Liver (tissue), 9 donors: ENCODE data around the gene MAPK9. TPM values are rescaled to one million over a fixed set of nuclear protein-coding genes. Genes with fewer than 3 reads are reported as not detected.

Experiments used
- DNase-seq: peaks from one replicate; pipeline ENCODE4 v3.0.0-alpha.2; 2017; ENCODE audit warnings: low spot score
- H3K27ac ChIP-seq, 2 donors: one replicate each; pipeline ENCODE4 v1.7.0; 2013; ENCODE audit warnings: inconsistent platforms in 2 of 2, low read length in 2 of 2, control low read depth in 1 of 2, low read depth in 1 of 2, mild to moderate bottlenecking in 1 of 2
- H3K27me3 ChIP-seq, 4 donors: one replicate each; pipeline versions ENCODE4 v1.6.1 to v1.7.0; 2013; ENCODE audit warnings: low read length in 3 of 4, inconsistent platforms in 1 of 4, mild to moderate bottlenecking in 1 of 4, moderate library complexity in 1 of 4; ENCODE audit not compliant: control insufficient read depth in 4 of 4, insufficient read depth in 4 of 4
- H3K36me3 ChIP-seq, 4 donors: one replicate each; pipeline versions ENCODE4 v1.6.1 to v1.7.0; 2013; ENCODE audit warnings: low read length in 3 of 4, mild to moderate bottlenecking in 3 of 4, low read depth in 1 of 4, moderate library complexity in 1 of 4; ENCODE audit not compliant: control insufficient read depth in 4 of 4, insufficient read depth in 3 of 4
- H3K4me1 ChIP-seq, 4 donors: one replicate each; pipeline versions ENCODE4 v1.6.1 to v1.7.0; 2013; ENCODE audit warnings: low read length in 3 of 4, mild to moderate bottlenecking in 3 of 4, moderate library complexity in 1 of 4; ENCODE audit not compliant: control insufficient read depth in 4 of 4, insufficient read depth in 4 of 4
- H3K4me3 ChIP-seq, 3 donors: one replicate each; pipeline versions ENCODE4 v1.6.1 to v1.7.0; 2013; ENCODE audit warnings: low read length in 3 of 3, control low read depth in 1 of 3, low read depth in 1 of 3, mild to moderate bottlenecking in 1 of 3
- H3K9ac ChIP-seq, 2 donors: one replicate each; pipeline ENCODE4 v1.7.0; 2013; ENCODE audit warnings: low read length in 2 of 2, mild to moderate bottlenecking in 2 of 2, moderate library complexity in 2 of 2, control low read depth in 1 of 2, low read depth in 1 of 2
- H3K9me3 ChIP-seq, 4 donors: one replicate each; pipeline versions ENCODE4 v1.6.1 to v1.7.0; 2013; ENCODE audit warnings: low read length in 3 of 4; ENCODE audit not compliant: control insufficient read depth in 4 of 4
- ATF3 ChIP-seq: IDR thresholded peaks from 2 replicates; pipeline ENCODE4 v1.6.1; 2016; ENCODE audit warnings: antibody characterized with exemption
- CTCF ChIP-seq: fragments of 150-350 bp; IDR thresholded peaks from 2 replicates; pipeline ENCODE4 v1.5.1; 2017; ENCODE audit warnings: improper control_type of control experiment, low read depth, low read length; ENCODE audit not compliant: missing input control
- EGR1 ChIP-seq, 2 donors: IDR thresholded peaks; 2 replicates each; pipeline ENCODE4 v1.6.1; 2016 to 2018; ENCODE audit warnings: antibody characterized with exemption in 2 of 2, low read depth in 2 of 2
- FOXA1 ChIP-seq: IDR thresholded peaks from 2 replicates; pipeline ENCODE4 v1.6.1; 2016; ENCODE audit warnings: antibody characterized with exemption
- FOXA2 ChIP-seq: IDR thresholded peaks from 2 replicates; pipeline ENCODE4 v1.6.1; 2016; ENCODE audit warnings: antibody characterized with exemption
- GABPA ChIP-seq, 2 donors: IDR thresholded peaks in 1 of 2; conservative IDR thresholded peaks in 1 of 2; 2 replicates each; pipeline ENCODE4 v1.6.1; 2016; ENCODE audit warnings: antibody characterized with exemption in 2 of 2, mild to moderate bottlenecking in 1 of 2, moderate library complexity in 1 of 2
- HNF4A ChIP-seq, 2 donors: conservative IDR thresholded peaks; 2 replicates each; pipeline ENCODE4 v1.6.1; 2016; ENCODE audit warnings: antibody characterized with exemption in 2 of 2, mild to moderate bottlenecking in 2 of 2
- HNF4G ChIP-seq: IDR thresholded peaks from 2 replicates; pipeline ENCODE4 v1.6.1; 2016; ENCODE audit warnings: antibody characterized with exemption
- JUND ChIP-seq, 2 donors: IDR thresholded peaks; 2 replicates each; pipeline ENCODE4 v1.6.1; 2016; ENCODE audit warnings: antibody characterized with exemption in 2 of 2
- MAX ChIP-seq: IDR thresholded peaks from 2 replicates; pipeline ENCODE4 v1.6.1; 2016; ENCODE audit warnings: antibody characterized with exemption
- NR2F2 ChIP-seq: IDR thresholded peaks from 2 replicates; pipeline ENCODE4 v1.6.1; 2016; ENCODE audit warnings: antibody characterized with exemption
- RAD21 ChIP-seq, 2 donors: IDR thresholded peaks; 2 replicates each; pipeline ENCODE4 v1.6.1; 2016; ENCODE audit warnings: antibody characterized with exemption in 2 of 2, mild to moderate bottlenecking in 2 of 2
- REST ChIP-seq: IDR thresholded peaks from 2 replicates; pipeline ENCODE4 v1.6.1; 2016; ENCODE audit warnings: antibody characterized with exemption, mild to moderate bottlenecking
- RXRA ChIP-seq, 2 donors: IDR thresholded peaks; 2 replicates each; pipeline ENCODE4 v1.6.1; 2017 to 2018; ENCODE audit warnings: antibody characterized with exemption in 2 of 2, mild to moderate bottlenecking in 1 of 2
- SP1 ChIP-seq: IDR thresholded peaks from 2 replicates; pipeline ENCODE4 v1.6.1; 2018; ENCODE audit warnings: antibody characterized with exemption, mild to moderate bottlenecking
- TAF1 ChIP-seq: conservative IDR thresholded peaks from 2 replicates; pipeline ENCODE4 v1.6.1; 2016; ENCODE audit warnings: antibody characterized with exemption, mild to moderate bottlenecking
- YY1 ChIP-seq: IDR thresholded peaks from 2 replicates; pipeline ENCODE4 v1.6.1; 2016; ENCODE audit warnings: antibody characterized with exemption, mild to moderate bottlenecking
- ZBTB33 ChIP-seq: IDR thresholded peaks from 2 replicates; pipeline ENCODE4 v1.6.1; 2016; ENCODE audit warnings: antibody characterized with exemption
- WGBS: extraction: QIAGEN DNeasy Blood & Tissue Kit; methylation state at CpG from one replicate; pipeline ENCODE4 v1.1.7; 2013; 5-methylcytosine and 5-hydroxymethylcytosine counted together
- polyA plus RNA-seq, 2 donors: library from polyadenylated mRNA; stranded (reverse) in 1 of 2; unstranded in 1 of 2; fragments of 200-250 nt in 1 of 2; fragments of >200 nt in 1 of 2; fragmentation: Nextera tagmentation in 1 of 2; extraction: Ambion mirVana in 1 of 2; gene quantifications; one replicate each; pipeline versions ENCODE4 v1.2.1 to v1.2.3, GENCODE V29; 2013 to 2015
- total RNA-seq, 2 donors: library from RNA; depleted of rRNA; stranded (reverse); fragments of >200 nt; gene quantifications; one replicate each; pipeline ENCODE4 v1.2.3, GENCODE V29; 2014
- donor health status: healthy.
- donor health status: healthy.
- donor health status: healthy.
- donor health status: healthy.
- donor health status: healthy.

The MAPK9 gene
- total and polyA plus RNA-seq, 4 donors = 3.8 to 22.7 (median 12.8) TPM

GRCh38 chr5:180215783-180216630 is 75.9 kb downstream of the MAPK9 start:
- Histone ChIP-seq H3K9me3 (peaks cover 15 to 41% (median 26%) of the 10 kb centered on the region in 4 donors), H3K9ac (no peak overlapping the region), H3K4me1 (no peaks in the 10 kb centered on the region), H3K36me3 (no peaks in the 10 kb centered on the region), H3K27me3 (no peaks in the 10 kb centered on the region), H3K4me3 (no peak overlapping the region), H3K27ac (no peak overlapping the region)
- WGBS = 92% methylated on average over 34 of the region's 34 CpGs
- no peak for DNase-seq
- no peak for TF ChIP-seq HNF4A (conservative IDR thresholded peaks at IDR 0.05)
- TF ChIP-seq YY1 = no peak
- no peak for TF ChIP-seq GABPA (IDR thresholded peaks at IDR 0.05 in 1 of 2, conservative IDR thresholded peaks at IDR 0.05 in 1 of 2)
- no peak for TF ChIP-seq SP1
- TF ChIP-seq RXRA (IDR thresholded peaks at IDR 0.05) = no peak
- TF ChIP-seq HNF4G = no peak
- no peak for TF ChIP-seq JUND (IDR thresholded peaks at IDR 0.05)

- no peaks in the 10 kb centered on the region for H3K4me1 ChIP-seq
- H3K4me3 ChIP-seq = no peak overlapping the region
- 92% methylated on average over 21 of the region's 21 CpGs for WGBS
- no peak overlapping the region for H3K9ac ChIP-seq
- H3K9me3 ChIP-seq = peaks cover 11 to 33% (median 20%) of the 10 kb centered on the region in 4 donors
- DNase-seq = no peak
- no peaks in the 10 kb centered on the region for H3K27me3 ChIP-seq
- no peaks in the 10 kb centered on the region for H3K36me3 ChIP-seq
- TF ChIP-seq CTCF = no peak
- TF ChIP-seq FOXA1 = no peak
- no peak for TF ChIP-seq ATF3
- no peak for TF ChIP-seq REST
- no peak for TF ChIP-seq EGR1 (IDR thresholded peaks at IDR 0.05; ENCODE audit: low read depth in 2 of 2)
- no peak for TF ChIP-seq GABPA (IDR thresholded peaks at IDR 0.05 in 1 of 2, conservative IDR thresholded peaks at IDR 0.05 in 1 of 2)
- TF ChIP-seq ZBTB33 = no peak
- no peak for TF ChIP-seq RXRA (IDR thresholded peaks at IDR 0.05)
- no peak for TF ChIP-seq HNF4G
- no peak for TF ChIP-seq NR2F2
- no peak for TF ChIP-seq SP1
- no peak for TF ChIP-seq MAX
- TF ChIP-seq RAD21 (IDR thresholded peaks at IDR 0.05) = no peak
- TF ChIP-seq FOXA2 = no peak
- no peak for TF ChIP-seq YY1
- TF ChIP-seq TAF1 = no peak
- no peak for TF ChIP-seq HNF4A (conservative IDR thresholded peaks at IDR 0.05)
- no peak overlapping the region for H3K27ac ChIP-seq
Observed at GRCh38 chr5:180214870-180215770, 76.8 kb downstream of the MAPK9 start.
